ENCODE results near the gene ZNF530. TPM values are rescaled to one million over a fixed set of nuclear protein-coding genes. Genes with fewer than 3 reads are reported as not detected.

Gene ZNF530
- total and polyA plus RNA-seq, 9 of the 15 experiments (the other 6 are each of a cell fraction or from before 2014, with no cell fraction given): 0.28 to 5.9 (median 4.0) TPM

DNA sequence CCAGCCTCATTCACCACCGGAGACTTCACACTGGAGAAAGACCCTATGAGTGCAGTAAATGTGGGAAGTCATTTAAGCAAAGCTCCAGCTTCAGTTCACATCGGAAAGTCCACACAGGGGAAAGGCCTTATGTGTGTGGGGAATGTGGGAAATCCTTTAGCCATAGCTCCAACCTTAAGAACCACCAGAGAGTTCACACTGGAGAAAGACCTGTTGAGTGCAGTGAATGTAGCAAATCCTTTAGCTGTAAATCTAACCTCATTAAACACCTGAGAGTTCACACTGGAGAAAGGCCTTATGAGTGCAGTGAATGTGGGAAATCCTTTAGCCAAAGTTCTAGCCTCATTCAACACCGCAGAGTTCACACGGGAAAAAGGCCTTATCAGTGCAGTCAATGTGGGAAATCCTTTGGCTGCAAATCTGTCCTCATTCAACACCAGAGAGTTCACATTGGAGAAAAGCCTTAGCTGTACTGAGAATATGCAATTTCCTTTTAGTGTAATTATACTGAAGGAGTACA, 42.1 kb downstream of the ZNF530 start:
- no peak overlapping the region for H3K27ac ChIP-seq (ENCODE audit: extremely low read depth, low read depth, low read length)
- no peaks in the 10 kb centered on the region for H3K4me1 ChIP-seq (replicated peaks in 1 of 2; ENCODE audit: control insufficient read depth in 2 of 2, insufficient read depth in 2 of 2, low read length in 2 of 2)
- no TSS peak for BruUV-seq (replicated peaks)
- DNase-seq (ENCODE audit: extremely low read depth in 1 of 4, low spot score in 3 of 4) (no peak), FAIRE-seq (no peak), ATAC-seq (no peak)
- no peaks in the 10 kb centered on the region for H3K27me3 ChIP-seq (ENCODE audit: control insufficient read depth in 2 of 2, insufficient read depth in 2 of 2, low read length in 2 of 2)
- peaks cover 27% of the 10 kb centered on the region for H3K36me3 ChIP-seq (ENCODE audit: control insufficient read depth, insufficient read depth, low read length)
- no peak overlapping the region for H3K4me2 ChIP-seq (ENCODE audit: insufficient read depth, low read length)
- WGBS (ENCODE audit: insufficient coverage, low coverage, missing lambda C conversion rate): 36% methylated on average over 4 of the region's 4 CpGs
- POLR2A ChIA-PET: no interaction called here
- CTCF ChIA-PET (ENCODE audit: low intra/inter-chr PET ratio): no interaction called here
- no peaks in the 10 kb centered on the region for H3K9me1 ChIP-seq (ENCODE audit: control insufficient read depth, insufficient read depth, low read length)
- in situ Hi-C loops (cut with MboI): no loop called here
- peaks cover 29% of the 10 kb centered on the region for H3K9me3 ChIP-seq (replicated peaks; ENCODE audit: control insufficient read depth, insufficient read depth, low read depth, low read length)
- TF ChIP-seq TBL1XR1 (IDR thresholded peaks at IDR 0.05; ENCODE audit: low read length in 2 of 2): no peak
- TF ChIP-seq ARHGAP35 (IDR thresholded peaks at IDR 0.05; ENCODE audit: partially characterized antibody): no peak
- TF ChIP-seq PATZ1 (CRISPR knock-in tag; IDR thresholded peaks at IDR 0.05; ENCODE audit: borderline replicate concordance): no peak
- peak; percentile 94 for TF ChIP-seq ZNF75A (CRISPR knock-in tag; IDR thresholded peaks at IDR 0.05)
- 0 out of 2 replicates have a peak, but pooled peaks have one; percentile 29 for TF ChIP-seq TRIM28 (IDR thresholded peaks at IDR 0.05)
- no peak for TF ChIP-seq REST (IDR thresholded peaks at IDR 0.05; ENCODE audit: borderline replicate concordance)
- no peak for TF ChIP-seq REST (CRISPR knock-in tag; IDR thresholded peaks at IDR 0.05; ENCODE audit: low read depth)
- TF ChIP-seq PRPF4 (IDR thresholded peaks at IDR 0.05; ENCODE audit: insufficient read depth, low read depth, low read length, poor library complexity, severe bottlenecking): no peak
- no peak for TF ChIP-seq SIX5 (IDR thresholded peaks at IDR 0.05; ENCODE audit: borderline replicate concordance in 1 of 2, insufficient read depth in 1 of 2, low read depth in 1 of 2, low read length in 2 of 2)
- no peak for TF ChIP-seq ZNF282 (CRISPR knock-in tag; IDR thresholded peaks at IDR 0.05)
- TF ChIP-seq ZZZ3 (IDR thresholded peaks at IDR 0.05): no peak
- no peak for TF ChIP-seq HEY1 (CRISPR knock-in tag; IDR thresholded peaks at IDR 0.05; ENCODE audit: borderline replicate concordance)
- no peak overlapping the region for H2AFZ ChIP-seq (ENCODE audit: low read depth, low read length)
- H3K79me2 ChIP-seq (ENCODE audit: control insufficient read depth, insufficient read depth, low read length): no peaks in the 10 kb centered on the region
- H3K4me3 ChIP-seq: no peak overlapping the region
- no peak overlapping the region for H3K9ac ChIP-seq (ENCODE audit: insufficient read depth in 1 of 2, low read depth in 2 of 2, low read length in 2 of 2)
- H4K20me1 ChIP-seq (replicated peaks; ENCODE audit: control insufficient read depth, insufficient read depth, low read length): no peaks in the 10 kb centered on the region
- intact Hi-C loops (cut with micrococcal nuclease): no loop called here

Measured in K562 (cell line).